ENCODE measurements around the gene SELENOH.

SELENOH gene

GRCh38 chr11:57729479-57729878 is 11.8 kb upstream of the SELENOH start:
- TF ChIP-seq CTCF (IDR thresholded peaks at IDR 0.05; ENCODE audit: extremely low read depth, missing control alignments): no peak
- no peak for DNase-seq (ENCODE audit: low spot score)

GRCh38 chr11:57732661-57733060 is 8.6 kb upstream of the SELENOH start:
- DNase-seq (ENCODE audit: low spot score): no peak
- TF ChIP-seq CTCF (IDR thresholded peaks at IDR 0.05; ENCODE audit: extremely low read depth, missing control alignments): no peak

- DNase-seq (ENCODE audit: low spot score): no peak
- TF ChIP-seq CTCF (IDR thresholded peaks at IDR 0.05; ENCODE audit: extremely low read depth, missing control alignments): no peak
These were observed 5.5 kb upstream of the SELENOH start for GRCh38 chr11:57735619-57736298.

- no peak for DNase-seq (ENCODE audit: low spot score)
- TF ChIP-seq CTCF (IDR thresholded peaks at IDR 0.05; ENCODE audit: extremely low read depth, missing control alignments): no peak
These were observed 779 bp downstream of the SELENOH start for GRCh38 chr11:57742087-57742452.

DNA sequence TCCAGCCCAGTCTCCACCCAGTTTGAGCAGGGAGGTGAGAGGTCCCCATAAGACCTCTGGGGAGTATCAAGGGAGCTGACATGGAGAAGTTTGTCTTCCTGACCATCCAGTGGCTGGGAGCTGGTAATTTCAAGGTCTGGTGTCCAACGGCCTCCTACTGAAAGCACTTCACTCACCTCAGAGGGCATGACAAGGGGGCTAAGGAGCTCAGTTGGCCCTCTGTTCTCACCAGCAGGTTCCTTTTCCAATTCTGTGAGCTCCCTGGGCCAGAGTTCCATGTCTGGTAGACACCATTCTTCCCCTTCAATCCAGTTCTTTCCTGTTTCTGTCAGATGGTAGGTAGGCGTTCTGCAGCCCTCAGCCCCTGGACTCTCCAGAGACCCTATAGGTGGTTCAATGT is 3.1 kb downstream of the SELENOH start:
- DNase-seq (ENCODE audit: low spot score): no peak
- no peak for TF ChIP-seq CTCF (IDR thresholded peaks at IDR 0.05; ENCODE audit: extremely low read depth, missing control alignments)

GRCh38 chr11:57745206-57745605 is 3.9 kb downstream of the SELENOH start:
- no peak for DNase-seq (ENCODE audit: low spot score)
- no peak for TF ChIP-seq CTCF (IDR thresholded peaks at IDR 0.05; ENCODE audit: extremely low read depth, missing control alignments)

GRCh38 chr11:57746920-57747319 is 5.6 kb downstream of the SELENOH start:
- TF ChIP-seq CTCF (IDR thresholded peaks at IDR 0.05; ENCODE audit: extremely low read depth, missing control alignments): no peak
- no peak for DNase-seq (ENCODE audit: low spot score)

All from GM20000 (cell line).